HG03108 (cell line): Measurements from ENCODE around the gene SCYL2.
"Not testable (repeated sequence)": the region's sequence is repeated elsewhere in the genome, so short reads cannot be mapped to it uniquely, and the experiment has no call there.

ENCODE experiments used
- ATAC-seq: cut with Tn5 transposase; IDR thresholded peaks from one replicate; pipeline ENCODE4 v1.9.1; 2021; ENCODE audit warnings: moderate library complexity; ENCODE audit not compliant: unreplicated experiment

Gene SCYL2

GRCh38 chr12:100311317-100311716 is 44.3 kb downstream of the SCYL2 start:
- no peak for ATAC-seq

GRCh38 chr12:100317371-100317770 is 50.4 kb downstream of the SCYL2 start:
- ATAC-seq, result no peak

- ATAC-seq, result no peak
These were observed 57.5 kb downstream of the SCYL2 start for GRCh38 chr12:100324498-100324897.

- ATAC-seq, result no peak
These were observed 59.2 kb downstream of the SCYL2 start for GRCh38 chr12:100326208-100326607.

- ATAC-seq, result peak; percentile 88
These were observed 62.8 kb downstream of the SCYL2 start for GRCh38 chr12:100329800-100330199.

GRCh38 chr12:100331871-100332270 is 64.9 kb downstream of the SCYL2 start:
- no peak for ATAC-seq

- ATAC-seq, result no peak
These were observed 65.9 kb downstream of the SCYL2 start for GRCh38 chr12:100332852-100333251.

GRCh38 chr12:100337299-100337698 is 70.3 kb downstream of the SCYL2 start:
- no peak for ATAC-seq

- ATAC-seq, result no peak
These were observed 70.8 kb downstream of the SCYL2 start for GRCh38 chr12:100337727-100338126.

- no peak for ATAC-seq
These were observed 72.1 kb downstream of the SCYL2 start for GRCh38 chr12:100339071-100339470.

GRCh38 chr12:100342897-100343296 is 75.9 kb downstream of the SCYL2 start:
- not testable (repeated sequence) for ATAC-seq

GRCh38 chr12:100344351-100344750 is 77.4 kb downstream of the SCYL2 start:
- ATAC-seq, result not testable (repeated sequence)

- no peak for ATAC-seq
These were observed 78.2 kb downstream of the SCYL2 start for GRCh38 chr12:100345020-100345767.

GRCh38 chr12:100346660-100347059 is 79.7 kb downstream of the SCYL2 start:
- ATAC-seq, result no peak

GRCh38 chr12:100348657-100349454 is 81.9 kb downstream of the SCYL2 start:
- no peak for ATAC-seq

- ATAC-seq, result no peak
These were observed 89.8 kb downstream of the SCYL2 start, which contains the start of gene SLC17A8 for GRCh38 chr12:100356644-100357223. Gene SLC17A8, plus strand, starts transcription at chr12:100357074. Its CDS starts 318 bp downstream, at chr12:100357392.

- ATAC-seq, result no peak
These were observed 92.3 kb downstream of the SCYL2 start for GRCh38 chr12:100359248-100359647.

GRCh38 chr12:100359822-100360221 is 92.8 kb downstream of the SCYL2 start:
- ATAC-seq, result no peak

- no peak for ATAC-seq
These were observed 93.5 kb downstream of the SCYL2 start for GRCh38 chr12:100360450-100360849.

- no peak for ATAC-seq
These were observed 97.3 kb downstream of the SCYL2 start for GRCh38 chr12:100364324-100364723.

GRCh38 chr12:100365411-100365810 is 98.4 kb downstream of the SCYL2 start:
- no peak for ATAC-seq

GRCh38 chr12:100368066-100368465 is 101.1 kb downstream of the SCYL2 start:
- no peak for ATAC-seq
